GM23248 (cell line): Measurements from ENCODE around the gene MPZL1.

Source experiments
- EZH2 ChIP-seq: fragments of 200-600 bp; sonication (generic); IDR thresholded peaks from 2 replicates; pipeline ENCODE4 v1.6.1; 2018; ENCODE audit warnings: antibody characterized with exemption, mild to moderate bottlenecking; ENCODE audit not compliant: insufficient read depth, poor library complexity, severe bottlenecking
- EZH2phosphoT487 ChIP-seq: fragments of 200-600 bp; sonication (generic); IDR thresholded peaks from 2 replicates; pipeline ENCODE4 v1.6.1; 2018; ENCODE audit warnings: antibody characterized with exemption, moderate library complexity, mild to moderate bottlenecking, low read depth; ENCODE audit not compliant: insufficient read depth

- no peak for TF ChIP-seq EZH2
- TF ChIP-seq EZH2phosphoT487, result no peak
Measured at GRCh38 chr1:167792188-167792565, 70.4 kb downstream of the MPZL1 start.
